Neural cell (in vitro differentiated cells): ENCODE measurements around the gene LIMD2.

Experiments used
- EP300 ChIP-seq: fragments of 450-650 bp; conservative IDR thresholded peaks from 2 replicates; pipeline ENCODE4 v1.6.1; 2014; ENCODE audit warnings: antibody characterized with exemption, mild to moderate bottlenecking, moderate library complexity; ENCODE audit not compliant: poor library complexity, severe bottlenecking
- EZH2 ChIP-seq: fragments of 200-600, 300-800 bp; shearing (Covaris generic), sonication (generic); IDR thresholded peaks from 2 replicates; pipeline ENCODE4 v1.6.1; 2014; ENCODE audit warnings: antibody characterized with exemption, low read length, borderline replicate concordance, mild to moderate bottlenecking; ENCODE audit not compliant: insufficient read depth, poor library complexity, severe bottlenecking
- MXI1 ChIP-seq: fragments of 450-650 bp; conservative IDR thresholded peaks from 2 replicates; pipeline ENCODE4 v1.6.1; 2014; ENCODE audit warnings: antibody characterized with exemption, mild to moderate bottlenecking; ENCODE audit not compliant: poor library complexity, severe bottlenecking
- POLR2AphosphoS5 ChIP-seq: IDR thresholded peaks from 2 replicates; pipeline ENCODE4 v1.6.1; 2012
- RAD21 ChIP-seq: fragments of 450-650 bp; conservative IDR thresholded peaks from 2 replicates; pipeline ENCODE4 v1.6.1; 2014; ENCODE audit warnings: antibody characterized with exemption, mild to moderate bottlenecking, moderate library complexity
- SMC3 ChIP-seq: fragments of 450-650 bp; conservative IDR thresholded peaks from 2 replicates; pipeline ENCODE4 v1.6.1; 2014; ENCODE audit warnings: antibody characterized with exemption, mild to moderate bottlenecking, moderate library complexity; ENCODE audit not compliant: poor library complexity
- TAF1 ChIP-seq: IDR thresholded peaks from 2 replicates; pipeline ENCODE4 v1.6.1; 2012; ENCODE audit warnings: low read depth
- TF ChIP-seq, protein P1 (sequence below): fragments of 450-650 bp; IDR thresholded peaks from 2 replicates; pipeline ENCODE4 v1.5.1; 2014; ENCODE audit warnings: antibody characterized with exemption, mild to moderate bottlenecking, moderate library complexity; ENCODE audit not compliant: poor library complexity, severe bottlenecking
- TF ChIP-seq, protein P2 (sequence below): IDR thresholded peaks from 2 replicates; pipeline ENCODE4 v1.6.1; 2012; ENCODE audit warnings: borderline replicate concordance

- TF ChIP-seq, protein P1, sequence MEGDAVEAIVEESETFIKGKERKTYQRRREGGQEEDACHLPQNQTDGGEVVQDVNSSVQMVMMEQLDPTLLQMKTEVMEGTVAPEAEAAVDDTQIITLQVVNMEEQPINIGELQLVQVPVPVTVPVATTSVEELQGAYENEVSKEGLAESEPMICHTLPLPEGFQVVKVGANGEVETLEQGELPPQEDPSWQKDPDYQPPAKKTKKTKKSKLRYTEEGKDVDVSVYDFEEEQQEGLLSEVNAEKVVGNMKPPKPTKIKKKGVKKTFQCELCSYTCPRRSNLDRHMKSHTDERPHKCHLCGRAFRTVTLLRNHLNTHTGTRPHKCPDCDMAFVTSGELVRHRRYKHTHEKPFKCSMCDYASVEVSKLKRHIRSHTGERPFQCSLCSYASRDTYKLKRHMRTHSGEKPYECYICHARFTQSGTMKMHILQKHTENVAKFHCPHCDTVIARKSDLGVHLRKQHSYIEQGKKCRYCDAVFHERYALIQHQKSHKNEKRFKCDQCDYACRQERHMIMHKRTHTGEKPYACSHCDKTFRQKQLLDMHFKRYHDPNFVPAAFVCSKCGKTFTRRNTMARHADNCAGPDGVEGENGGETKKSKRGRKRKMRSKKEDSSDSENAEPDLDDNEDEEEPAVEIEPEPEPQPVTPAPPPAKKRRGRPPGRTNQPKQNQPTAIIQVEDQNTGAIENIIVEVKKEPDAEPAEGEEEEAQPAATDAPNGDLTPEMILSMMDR, result no peak
- TF ChIP-seq TAF1 (no peak), SMC3 (no peak), RAD21 (no peak), MXI1 (no peak), EZH2 (no peak), POLR2AphosphoS5 (no peak), EP300 (no peak)
- TF ChIP-seq, protein P2, sequence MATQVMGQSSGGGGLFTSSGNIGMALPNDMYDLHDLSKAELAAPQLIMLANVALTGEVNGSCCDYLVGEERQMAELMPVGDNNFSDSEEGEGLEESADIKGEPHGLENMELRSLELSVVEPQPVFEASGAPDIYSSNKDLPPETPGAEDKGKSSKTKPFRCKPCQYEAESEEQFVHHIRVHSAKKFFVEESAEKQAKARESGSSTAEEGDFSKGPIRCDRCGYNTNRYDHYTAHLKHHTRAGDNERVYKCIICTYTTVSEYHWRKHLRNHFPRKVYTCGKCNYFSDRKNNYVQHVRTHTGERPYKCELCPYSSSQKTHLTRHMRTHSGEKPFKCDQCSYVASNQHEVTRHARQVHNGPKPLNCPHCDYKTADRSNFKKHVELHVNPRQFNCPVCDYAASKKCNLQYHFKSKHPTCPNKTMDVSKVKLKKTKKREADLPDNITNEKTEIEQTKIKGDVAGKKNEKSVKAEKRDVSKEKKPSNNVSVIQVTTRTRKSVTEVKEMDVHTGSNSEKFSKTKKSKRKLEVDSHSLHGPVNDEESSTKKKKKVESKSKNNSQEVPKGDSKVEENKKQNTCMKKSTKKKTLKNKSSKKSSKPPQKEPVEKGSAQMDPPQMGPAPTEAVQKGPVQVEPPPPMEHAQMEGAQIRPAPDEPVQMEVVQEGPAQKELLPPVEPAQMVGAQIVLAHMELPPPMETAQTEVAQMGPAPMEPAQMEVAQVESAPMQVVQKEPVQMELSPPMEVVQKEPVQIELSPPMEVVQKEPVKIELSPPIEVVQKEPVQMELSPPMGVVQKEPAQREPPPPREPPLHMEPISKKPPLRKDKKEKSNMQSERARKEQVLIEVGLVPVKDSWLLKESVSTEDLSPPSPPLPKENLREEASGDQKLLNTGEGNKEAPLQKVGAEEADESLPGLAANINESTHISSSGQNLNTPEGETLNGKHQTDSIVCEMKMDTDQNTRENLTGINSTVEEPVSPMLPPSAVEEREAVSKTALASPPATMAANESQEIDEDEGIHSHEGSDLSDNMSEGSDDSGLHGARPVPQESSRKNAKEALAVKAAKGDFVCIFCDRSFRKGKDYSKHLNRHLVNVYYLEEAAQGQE, result no peak
Observed at GRCh38 chr17:63665527-63666214, 34.3 kb downstream of the LIMD2 start.
